B cell (primary cell): ENCODE data around the gene SNX24.

ENCODE experiments used
- CTCF ChIP-seq: fragments of 200-600 bp; IDR thresholded peaks from one replicate; pipeline ENCODE4 v1.8.0; 2022; ENCODE audit warnings: antibody characterized with exemption, mild to moderate bottlenecking
- EZH2 ChIP-seq: IDR thresholded peaks from 2 replicates; pipeline ENCODE4 v1.6.1; 2012; ENCODE audit warnings: borderline replicate concordance, low read depth, mild to moderate bottlenecking, moderate library complexity, low read length; ENCODE audit not compliant: insufficient read depth, poor library complexity, severe bottlenecking

DNA sequence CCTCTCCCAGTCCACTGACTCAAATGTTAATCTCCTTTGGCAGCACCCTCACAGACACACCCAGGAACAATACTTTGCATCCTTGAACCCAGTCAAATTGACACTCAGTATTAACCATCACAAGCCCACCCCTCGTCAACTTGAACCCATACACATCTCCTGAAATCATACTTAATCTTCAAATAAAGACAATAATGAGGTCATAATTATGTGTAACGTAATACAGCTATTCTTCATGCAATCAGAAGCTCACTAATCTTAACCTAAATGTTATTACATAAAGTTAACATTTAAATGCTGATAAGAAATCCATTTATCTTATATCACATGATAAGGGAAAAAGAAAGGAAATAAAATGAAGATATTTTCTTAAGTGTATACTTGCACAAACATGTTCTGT is 125.9 kb downstream of the SNX24 start:
- no peak for TF ChIP-seq CTCF
- TF ChIP-seq EZH2 = no peak
